HG02938 (cell line): ENCODE results near the gene LCNL1.

Experiments
- ATAC-seq: cut with Tn5 transposase; IDR thresholded peaks from one replicate; pipeline ENCODE4 v1.9.1; 2021; ENCODE audit warnings: mild to moderate bottlenecking, moderate library complexity; ENCODE audit not compliant: unreplicated experiment

LCNL1 gene

GRCh38 chr9:136946228-136947027 is 36.4 kb upstream of the LCNL1 start:
- no peak for ATAC-seq

GRCh38 chr9:136947028-136947891 is 35.5 kb upstream of the LCNL1 start:
- no peak for ATAC-seq

- ATAC-seq = no peak
Measured at GRCh38 chr9:136947955-136948510, 34.8 kb upstream of the LCNL1 start.

GRCh38 chr9:136949239-136949816 is 33.5 kb upstream of the LCNL1 start:
- no peak for ATAC-seq

- ATAC-seq = peak; percentile 88
Measured at GRCh38 chr9:136949817-136950655, 32.8 kb upstream of the LCNL1 start.

GRCh38 chr9:136950656-136951276 is 32.0 kb upstream of the LCNL1 start:
- ATAC-seq = no peak

GRCh38 chr9:136951541-136952320 is 31.1 kb upstream of the LCNL1 start, which contains the start of gene LCN12:
Gene LCN12 (plus strand): TSS chr9:136952273. CDS start chr9:136952328, 55 bp downstream.
- no peak for ATAC-seq

GRCh38 chr9:136952321-136952850 is 30.4 kb upstream of the LCNL1 start:
- no peak for ATAC-seq

- no peak for ATAC-seq
Measured at GRCh38 chr9:136952876-136953770, 29.7 kb upstream of the LCNL1 start.

- ATAC-seq = no peak
Measured at GRCh38 chr9:136953771-136954269, 29.0 kb upstream of the LCNL1 start.

- no peak for ATAC-seq
Measured at GRCh38 chr9:136954270-136955083, 28.3 kb upstream of the LCNL1 start.

GRCh38 chr9:136955202-136955942 is 27.4 kb upstream of the LCNL1 start:
- no peak for ATAC-seq

GRCh38 chr9:136955943-136956335 is 26.9 kb upstream of the LCNL1 start:
- ATAC-seq = no peak

- ATAC-seq = no peak
Measured at GRCh38 chr9:136956604-136957003, 26.2 kb upstream of the LCNL1 start.

GRCh38 chr9:136957461-136957860 is 25.3 kb upstream of the LCNL1 start:
- no peak for ATAC-seq

GRCh38 chr9:136957901-136958300 is 24.9 kb upstream of the LCNL1 start:
- no peak for ATAC-seq
